Inflammatory macrophage treated with lipopolysaccharide for 1 hour (primary cell): Measurements from ENCODE around the gene CD70.
"Not testable (repeated sequence)": the region's sequence is repeated elsewhere in the genome, so short reads cannot be mapped to it uniquely, and the experiment has no call there.

Source experiments
- DNase-seq, 2 donors: peaks; one replicate each; pipeline ENCODE4 v3.0.0-alpha.2; 2020 to 2022

The CD70 gene

DNA sequence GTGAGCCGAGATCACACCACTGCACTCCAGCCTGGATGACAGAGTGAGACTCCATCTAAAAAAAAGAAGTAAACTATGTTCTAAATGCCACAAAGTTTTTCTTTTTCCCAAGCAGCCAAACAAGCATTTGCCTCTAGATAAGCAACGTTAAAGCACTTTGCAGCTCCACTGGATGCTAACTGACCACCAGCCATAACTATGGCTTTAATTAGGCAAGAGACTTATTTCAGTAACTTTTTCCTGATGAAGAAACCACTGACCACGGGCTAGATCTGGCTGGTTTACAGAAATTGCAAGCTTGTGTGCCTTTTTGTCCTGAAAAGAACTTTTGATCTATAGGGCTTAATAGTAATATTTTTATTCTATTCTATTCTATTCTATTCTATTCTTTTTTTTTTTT is 22.1 kb downstream of the CD70 start:
- peak in 1 of 2 donors; percentile 31 for DNase-seq

DNA sequence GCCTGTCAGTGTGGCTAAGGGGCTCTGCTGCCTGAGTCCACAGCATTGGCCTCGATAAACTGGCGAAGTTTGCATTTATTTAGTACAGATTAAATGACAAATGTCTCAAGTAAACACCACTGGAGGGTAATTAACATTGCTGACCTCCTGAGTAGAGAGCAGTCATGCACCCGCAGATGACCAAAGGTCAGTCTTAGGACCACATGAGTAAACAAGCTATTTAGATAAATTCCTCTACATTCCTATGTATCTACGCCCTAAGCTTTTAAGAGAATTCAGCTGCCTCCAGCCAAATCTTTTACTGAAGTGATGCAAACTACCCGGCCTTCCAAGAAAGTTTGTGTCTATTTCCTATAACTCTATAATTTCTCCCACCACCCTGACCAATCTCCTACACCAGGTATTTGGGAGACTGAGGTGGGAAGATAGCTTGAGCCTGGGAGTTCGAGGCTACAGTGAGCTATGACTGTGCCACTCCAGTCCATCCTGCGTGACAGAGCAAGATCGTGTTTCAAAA is 22.9 kb downstream of the CD70 start:
- DNase-seq: no peak

DNA sequence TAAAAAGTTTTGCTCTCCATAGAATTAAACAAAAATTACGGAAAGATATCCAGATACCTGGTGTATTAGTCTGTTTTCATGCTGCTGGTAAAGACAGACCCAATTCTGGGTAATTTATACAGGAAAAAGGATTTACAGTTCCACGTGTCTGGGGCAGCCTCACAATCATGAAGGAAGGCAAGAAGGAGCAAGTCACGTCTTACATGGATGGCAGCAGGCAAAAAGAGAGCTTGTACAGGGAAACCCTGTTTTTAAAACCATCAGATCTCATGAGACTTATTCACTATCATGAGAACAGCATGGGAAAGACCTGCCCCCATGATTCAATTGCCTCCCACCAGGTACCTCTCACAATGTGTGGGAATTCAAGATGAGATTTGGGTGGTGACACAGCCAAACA is 24.2 kb downstream of the CD70 start:
- not testable (repeated sequence) for DNase-seq

DNA sequence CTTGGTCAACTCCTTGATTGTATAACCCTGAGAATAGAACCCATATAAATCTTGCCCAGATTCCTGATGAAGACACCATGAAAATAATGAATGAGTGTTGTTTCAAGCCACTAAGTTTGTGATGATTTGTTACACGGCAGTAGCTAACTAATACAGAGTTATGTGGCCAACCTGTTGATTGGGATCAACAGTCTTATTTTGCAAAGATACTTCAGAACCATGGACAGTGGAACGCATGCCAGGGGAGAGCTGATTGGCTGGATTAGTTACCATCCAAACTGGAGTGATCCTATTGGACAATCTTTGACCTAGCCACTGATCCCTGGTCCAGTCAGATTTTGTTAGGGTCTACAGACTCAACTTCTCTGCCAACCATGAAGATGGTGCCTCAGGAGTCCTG is 26.6 kb downstream of the CD70 start:
- peak in 1 of 2 donors; percentile 57 for DNase-seq

DNA sequence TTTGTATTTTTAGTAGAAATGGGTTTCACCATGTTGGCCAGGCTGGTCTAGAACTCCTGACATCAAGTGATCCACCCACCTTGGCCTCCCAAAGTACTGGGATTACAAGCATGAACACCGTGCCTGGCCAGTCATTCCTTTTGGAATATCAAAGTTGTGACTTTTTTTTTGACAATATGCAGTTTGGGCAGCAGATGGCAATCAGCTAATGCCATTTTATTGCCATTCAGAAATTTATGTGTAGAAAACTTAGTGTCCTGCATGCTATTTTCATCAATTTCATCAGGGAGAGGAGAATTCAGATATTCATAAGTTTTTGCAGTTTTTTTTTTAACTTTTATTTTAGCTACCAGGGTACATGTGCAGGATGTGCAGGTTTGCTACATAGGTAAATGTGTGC is 28.5 kb downstream of the CD70 start:
- not testable (repeated sequence) for DNase-seq

DNA sequence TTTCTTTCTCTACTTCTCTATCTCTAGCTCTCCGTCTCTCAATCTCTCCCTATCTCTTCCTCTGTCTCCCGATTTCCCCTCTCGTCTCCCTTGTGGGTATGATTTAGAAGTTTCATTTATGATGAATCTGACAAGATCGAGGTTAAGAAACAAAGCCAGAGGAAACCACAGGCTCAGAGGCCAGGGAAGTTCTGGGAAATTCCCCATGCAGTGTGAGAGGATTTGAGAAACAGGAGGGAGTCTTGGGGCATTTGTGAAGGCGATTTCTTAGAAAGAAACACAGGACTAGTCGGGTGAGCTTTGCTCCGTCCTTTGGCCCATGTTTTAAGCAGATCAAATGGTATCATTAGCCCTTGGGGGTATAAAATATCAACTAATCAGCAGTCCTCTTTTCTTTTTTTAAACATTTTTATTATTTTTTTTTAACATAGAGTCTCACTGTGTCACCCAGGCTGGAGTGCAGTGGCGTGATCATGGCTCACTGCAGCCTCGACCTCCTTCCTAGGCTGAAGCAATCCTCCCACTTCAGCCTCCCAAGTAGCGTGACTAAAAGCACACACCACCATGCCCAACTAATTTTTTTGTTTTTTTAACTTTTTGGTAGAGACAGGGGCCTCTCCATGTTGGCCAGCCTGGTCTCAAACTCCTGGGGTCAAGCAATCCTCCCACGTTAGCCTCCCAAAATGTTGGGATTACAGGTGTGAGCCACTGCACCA is 34.3 kb downstream of the CD70 start:
- DNase-seq: peak; percentile 95 to 97

DNA sequence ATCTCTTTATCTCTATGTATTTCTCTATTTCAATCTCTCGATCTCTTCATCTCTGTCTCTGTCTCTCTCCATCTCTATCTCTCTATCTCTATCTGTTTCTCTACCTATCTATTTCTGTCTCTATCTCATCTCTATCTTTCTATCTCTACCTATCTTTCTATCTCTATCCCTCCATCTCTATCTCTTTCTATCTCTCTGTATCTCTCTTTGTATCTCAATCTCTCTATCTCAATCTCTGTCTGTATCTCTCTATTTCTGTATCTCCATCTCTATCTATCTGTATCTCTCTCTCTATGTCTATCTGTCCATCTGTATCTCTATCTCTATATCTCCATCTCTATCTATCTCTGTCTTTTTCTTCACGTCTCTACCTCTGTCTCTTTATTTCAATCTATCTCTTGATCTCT is 34.9 kb downstream of the CD70 start:
- DNase-seq: no peak

DNA sequence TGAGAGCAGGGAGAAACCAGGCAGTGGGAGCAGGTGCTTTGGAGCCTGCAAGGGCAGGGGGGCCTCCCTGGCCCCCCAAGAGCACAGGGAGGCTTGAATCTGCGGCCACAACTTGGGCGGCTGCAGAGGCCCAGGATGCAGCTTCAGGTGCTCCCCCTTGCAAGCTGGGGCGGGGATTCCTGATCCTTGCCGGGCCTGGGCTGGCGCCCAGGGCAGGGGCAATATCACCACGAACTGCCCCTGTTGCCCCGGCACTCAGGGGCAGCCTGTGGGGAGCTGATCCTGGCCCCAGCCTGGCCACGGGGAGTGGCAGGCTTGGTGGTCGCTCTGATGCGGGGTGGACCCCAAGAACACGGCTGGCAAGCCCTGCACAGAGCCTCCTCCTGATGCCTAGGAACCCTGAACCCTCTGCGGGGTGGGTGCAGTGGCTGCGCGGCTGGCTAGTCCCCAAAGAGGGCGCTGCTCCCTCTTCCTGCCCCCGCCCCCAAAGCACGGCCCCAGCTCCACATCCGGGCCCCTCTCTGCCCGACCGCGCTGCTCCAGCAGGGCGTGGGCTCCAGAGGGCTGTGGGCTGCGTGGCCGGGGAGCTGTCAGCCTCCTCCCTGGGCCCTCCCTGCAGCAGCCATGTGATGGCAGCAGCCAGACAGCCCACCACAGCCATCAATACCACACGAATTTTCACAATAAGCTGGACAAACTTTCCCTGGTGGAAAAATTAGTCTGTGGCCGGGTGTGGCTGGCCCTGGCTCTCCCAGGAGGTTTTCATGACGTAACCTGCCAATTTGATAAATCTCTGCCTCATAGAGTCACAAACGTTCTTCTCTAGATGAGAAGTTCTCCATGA is 39.1 kb downstream of the CD70 start:
- peak; percentile 30 to 66 for DNase-seq

DNA sequence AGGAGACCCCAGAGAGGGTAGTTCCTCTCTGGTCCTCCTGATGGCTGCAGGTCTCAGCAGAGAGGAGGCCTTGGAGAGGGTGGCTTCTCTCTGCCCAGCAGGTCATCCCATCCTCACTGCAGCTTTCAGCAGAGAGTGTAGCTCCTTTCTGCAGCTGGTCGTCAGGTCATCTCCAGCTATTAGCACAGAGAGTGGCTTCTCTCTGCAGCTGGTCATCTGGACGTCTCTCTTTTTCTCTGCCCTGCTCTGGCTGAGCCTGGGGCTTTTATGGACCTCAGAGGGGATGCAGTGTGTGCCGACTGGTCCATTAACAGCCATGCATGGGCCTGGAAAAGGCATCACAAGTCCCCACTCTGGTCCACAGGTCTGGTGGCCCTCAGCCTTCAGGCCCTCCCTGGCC is 39.9 kb downstream of the CD70 start:
- DNase-seq: no peak

DNA sequence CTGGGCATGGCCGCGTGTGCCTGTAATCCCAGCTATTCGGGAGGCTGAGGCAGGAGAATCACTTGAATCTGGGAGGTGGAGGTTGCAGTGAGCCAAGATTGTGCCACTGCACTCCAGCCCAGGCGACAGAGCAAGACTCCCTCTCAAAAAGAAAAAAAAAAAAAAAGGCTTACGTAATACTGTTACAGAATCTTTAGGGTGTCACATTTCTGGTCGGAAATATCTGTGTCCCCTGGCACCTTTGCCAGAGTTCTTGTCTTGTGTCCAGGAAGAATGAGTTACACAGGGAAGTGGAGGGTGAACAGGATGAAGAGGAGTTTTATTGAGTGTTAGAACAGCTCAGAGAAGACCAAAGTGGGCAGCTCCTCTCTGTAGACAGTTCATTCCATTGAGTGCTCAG is 40.3 kb downstream of the CD70 start:
- DNase-seq: not testable (repeated sequence)

DNA sequence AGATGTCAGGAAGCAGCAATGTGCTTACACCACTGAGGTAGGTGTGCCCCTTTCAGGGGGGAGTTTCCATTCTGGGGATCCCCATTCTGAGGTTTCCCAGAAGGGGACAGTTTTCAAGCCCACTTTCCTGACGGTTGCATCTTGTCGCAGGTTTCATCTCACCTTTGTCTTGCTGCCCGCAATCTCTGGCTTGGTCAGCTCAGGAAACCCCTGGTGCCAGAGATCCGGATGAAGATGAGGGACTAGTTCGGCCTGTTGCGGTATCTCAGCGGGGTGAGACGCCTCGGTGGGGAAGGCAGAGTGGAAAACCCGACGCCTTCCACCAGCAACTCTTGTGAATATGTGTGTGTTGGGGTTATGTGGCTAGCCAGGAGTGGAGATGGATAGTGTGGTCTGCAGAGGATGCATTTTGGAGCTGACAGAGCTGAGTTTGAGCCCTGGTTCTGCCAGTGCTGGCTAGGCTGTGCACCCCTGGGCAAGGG is 47.0 kb downstream of the CD70 start:
- DNase-seq: no peak

DNA sequence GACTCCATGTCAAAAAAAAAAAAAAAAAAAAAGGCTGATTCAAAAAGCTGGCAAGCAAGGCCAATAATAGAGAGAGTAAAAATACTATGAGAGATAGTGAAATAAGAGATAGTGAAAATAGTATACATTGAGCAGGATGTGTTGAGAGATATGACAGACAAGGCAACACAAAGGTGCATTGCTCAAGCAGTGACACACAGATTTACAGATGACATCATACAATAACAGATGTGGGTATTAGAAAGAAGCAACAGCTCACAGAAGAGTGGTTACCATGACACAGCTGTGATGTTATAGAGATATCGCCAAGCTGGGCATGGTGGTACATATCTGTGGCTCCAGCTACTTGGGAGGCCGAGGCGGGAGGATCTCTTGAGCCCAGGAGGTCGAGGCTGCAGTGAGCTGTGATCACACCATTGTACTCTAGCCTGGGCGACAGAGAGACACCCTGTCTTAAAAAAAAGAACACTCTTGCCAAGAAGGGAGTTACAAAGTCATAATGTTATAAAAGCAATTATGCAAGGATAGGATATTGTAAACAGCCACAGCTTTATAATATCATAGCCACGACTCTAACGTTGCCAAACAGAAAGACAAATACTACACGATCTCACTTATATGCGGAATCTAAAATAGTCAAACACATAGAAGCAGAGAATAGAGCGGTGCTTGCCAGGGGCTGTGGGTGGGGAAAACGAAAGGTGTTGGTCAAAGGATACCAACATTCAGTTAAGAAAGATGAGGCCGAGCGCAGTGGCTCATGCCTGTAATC is 49.8 kb downstream of the CD70 start:
- peak; percentile 38 to 59 for DNase-seq

DNA sequence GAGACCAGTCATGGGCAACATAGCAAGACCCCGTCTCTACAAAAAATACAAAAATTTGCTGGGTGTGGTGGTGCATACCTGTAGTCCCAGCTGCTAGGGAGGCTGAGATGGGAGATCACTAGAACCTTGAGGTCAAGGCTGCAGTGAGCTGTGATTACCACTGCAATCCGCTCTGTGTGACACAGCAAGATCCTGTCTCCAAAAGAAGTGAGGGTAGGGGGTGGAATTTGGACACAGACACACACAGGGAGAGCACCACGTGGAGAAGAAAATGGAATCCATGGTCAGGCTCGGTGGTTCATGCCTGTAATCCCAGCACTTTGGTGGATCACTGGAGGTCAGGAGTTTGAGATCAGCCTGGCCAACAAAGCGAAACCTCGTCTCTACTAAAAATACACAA is 51.4 kb downstream of the CD70 start:
- no peak for DNase-seq
